HG03558 (cell line): ENCODE measurements around the gene IMPA2.
"Not testable (repeated sequence)": the region's sequence is repeated elsewhere in the genome, so short reads cannot be mapped to it uniquely, and the experiment has no call there.

Experiments used
- ATAC-seq: cut with Tn5 transposase; IDR thresholded peaks from one replicate; pipeline ENCODE4 v1.9.1; 2021; ENCODE audit warnings: moderate number of reproducible peaks; ENCODE audit not compliant: unreplicated experiment; ENCODE audit errors: extremely low read depth

Gene IMPA2

DNA sequence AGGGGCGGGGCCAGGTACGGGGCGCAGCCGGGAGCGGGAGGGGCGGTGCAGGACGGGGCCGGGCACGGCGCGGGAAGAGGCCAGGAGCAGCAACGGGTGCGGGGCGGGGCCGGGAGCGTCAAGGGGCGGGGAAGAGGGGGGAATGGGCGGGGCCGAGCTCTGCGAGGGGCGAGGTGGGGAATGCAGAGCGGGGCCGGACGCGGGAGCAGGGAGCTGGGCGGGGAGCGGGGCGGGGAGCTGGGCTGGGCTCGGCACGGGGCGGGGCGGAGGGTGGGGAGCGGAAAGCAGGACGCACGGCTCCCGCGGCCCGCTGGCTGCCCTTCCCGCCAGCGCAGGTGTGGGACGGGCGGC is at the start of gene IMPA2:
TSS of gene IMPA2 (plus strand) at position 316 of the 351 bp plus-strand sequence. CDS start 163 bp downstream, outside the sequence.
- ATAC-seq, result peak; percentile 8

DNA sequence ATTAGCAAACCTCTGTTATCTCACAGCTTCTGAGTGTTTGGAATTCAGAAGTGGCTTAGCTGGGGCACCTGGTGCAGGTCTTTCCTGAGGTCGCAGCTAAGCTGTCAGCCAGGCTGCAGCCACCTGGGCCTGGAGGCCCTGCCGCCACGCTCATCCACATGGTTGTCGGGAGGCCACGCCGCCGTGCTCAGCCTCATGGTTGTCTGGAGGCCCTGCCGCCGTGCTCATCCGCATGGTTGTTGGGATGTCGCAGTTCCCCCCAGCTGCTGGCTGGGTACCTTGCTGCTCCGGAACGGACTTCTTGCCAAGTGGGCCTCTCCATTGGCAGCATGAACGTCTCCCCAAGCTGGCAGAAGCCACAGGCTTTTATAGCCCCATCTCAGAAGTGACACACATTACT is 48.9 kb upstream of the IMPA2 start:
- no peak for ATAC-seq

DNA sequence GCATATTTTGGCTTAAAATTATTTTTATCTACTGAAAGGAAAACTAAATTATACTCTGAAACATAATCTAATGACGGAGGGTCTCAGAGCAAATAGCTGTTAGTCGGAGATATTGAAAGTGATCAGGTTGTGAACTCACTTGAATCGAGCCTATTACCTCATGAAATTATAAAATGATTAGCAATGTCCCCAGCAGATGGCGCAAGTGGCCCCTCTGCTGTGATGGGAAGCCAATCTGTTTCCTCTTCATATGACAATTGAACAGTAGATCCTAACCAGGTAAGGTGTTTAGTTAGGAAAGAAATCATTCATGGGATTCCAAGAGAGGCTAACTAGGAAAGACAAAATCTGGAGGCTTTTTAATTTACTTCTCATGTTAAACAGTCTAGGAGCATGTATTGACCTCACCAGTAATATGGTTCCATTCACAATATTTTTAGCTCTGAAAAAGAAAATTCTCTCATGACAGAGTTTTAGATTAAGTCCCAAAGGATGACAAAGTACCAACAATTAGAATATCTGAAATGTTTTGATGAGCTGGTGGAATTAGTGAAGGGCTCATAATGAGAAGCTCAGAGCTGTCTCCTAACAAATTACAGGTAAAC is 43.3 kb upstream of the IMPA2 start:
- no peak for ATAC-seq

DNA sequence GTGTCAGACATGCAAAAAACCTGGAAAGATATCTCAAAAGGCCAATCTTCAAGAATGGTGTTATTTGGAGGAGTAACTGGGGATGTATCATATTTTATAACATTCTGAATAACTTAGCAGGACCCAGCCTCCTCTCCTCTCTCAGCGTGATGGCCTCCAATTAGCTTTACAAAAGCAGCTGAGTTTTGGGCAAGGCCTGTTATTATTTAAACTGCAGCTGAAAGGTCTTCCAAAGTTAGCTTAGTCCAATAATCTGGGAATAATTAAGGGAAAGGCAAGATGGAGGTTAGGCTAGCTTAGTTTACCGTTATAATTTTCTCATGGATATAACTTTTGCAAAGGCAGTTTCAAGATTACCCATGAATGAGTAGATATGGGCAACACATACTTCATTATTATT is 40.4 kb upstream of the IMPA2 start:
- ATAC-seq, result no peak

DNA sequence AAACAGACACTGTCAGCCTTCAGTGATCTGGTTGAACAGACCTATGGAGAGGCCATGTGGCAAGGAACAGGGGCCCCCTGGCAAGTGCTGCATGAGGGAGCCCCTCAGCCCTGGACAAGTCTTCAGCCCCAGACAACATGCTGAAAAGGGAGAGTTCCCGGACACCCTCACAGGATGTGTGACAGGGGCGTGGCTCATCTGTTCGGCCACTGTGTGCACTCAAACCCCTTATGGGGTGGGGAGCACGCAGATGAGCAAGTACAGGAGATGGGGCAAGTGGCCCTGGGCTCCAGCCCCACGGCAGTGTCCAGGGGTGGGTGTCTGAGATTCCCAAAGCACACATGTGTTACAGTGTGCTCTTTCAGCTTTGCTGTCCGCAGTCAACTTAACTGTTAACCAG is 37.8 kb upstream of the IMPA2 start:
- ATAC-seq, result no peak

DNA sequence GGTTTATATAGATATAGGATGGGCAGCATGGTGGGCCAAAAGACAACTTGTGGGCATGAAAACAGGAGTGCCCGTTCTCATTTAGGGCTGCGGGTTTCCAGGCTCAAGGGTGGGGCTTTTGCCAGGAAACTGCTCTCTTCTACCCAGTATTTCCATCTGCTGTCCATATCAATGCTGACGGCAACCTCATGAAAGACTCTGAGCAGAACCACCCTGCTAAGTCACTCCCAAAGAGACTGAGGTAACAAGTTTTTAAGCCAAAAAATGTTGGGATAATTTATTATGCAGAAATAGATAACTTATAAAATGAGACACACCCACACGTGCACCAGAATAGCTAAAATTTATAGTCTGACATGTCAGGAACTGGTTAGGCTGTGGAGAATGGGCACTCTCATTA is 37.1 kb upstream of the IMPA2 start:
- ATAC-seq, result no peak

DNA sequence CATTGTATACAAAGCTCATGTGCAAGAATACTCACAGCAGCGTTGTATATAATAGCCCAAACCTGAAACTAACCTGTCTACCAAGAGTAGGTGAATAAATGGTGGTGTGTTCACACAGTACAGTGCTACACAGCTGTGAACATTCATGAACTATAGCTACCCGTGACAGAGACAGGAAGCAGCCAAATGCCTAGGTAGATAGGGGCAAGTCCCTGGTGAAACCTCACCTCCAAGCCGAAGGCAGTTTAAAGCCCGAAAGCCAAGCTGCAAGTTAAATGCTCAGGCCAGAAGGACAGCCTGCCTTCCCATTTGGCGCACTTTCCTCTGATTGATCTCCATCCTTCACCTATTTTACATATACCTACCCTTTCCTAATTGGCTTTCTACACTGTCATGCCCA is 36.5 kb upstream of the IMPA2 start:
- ATAC-seq, result no peak

DNA sequence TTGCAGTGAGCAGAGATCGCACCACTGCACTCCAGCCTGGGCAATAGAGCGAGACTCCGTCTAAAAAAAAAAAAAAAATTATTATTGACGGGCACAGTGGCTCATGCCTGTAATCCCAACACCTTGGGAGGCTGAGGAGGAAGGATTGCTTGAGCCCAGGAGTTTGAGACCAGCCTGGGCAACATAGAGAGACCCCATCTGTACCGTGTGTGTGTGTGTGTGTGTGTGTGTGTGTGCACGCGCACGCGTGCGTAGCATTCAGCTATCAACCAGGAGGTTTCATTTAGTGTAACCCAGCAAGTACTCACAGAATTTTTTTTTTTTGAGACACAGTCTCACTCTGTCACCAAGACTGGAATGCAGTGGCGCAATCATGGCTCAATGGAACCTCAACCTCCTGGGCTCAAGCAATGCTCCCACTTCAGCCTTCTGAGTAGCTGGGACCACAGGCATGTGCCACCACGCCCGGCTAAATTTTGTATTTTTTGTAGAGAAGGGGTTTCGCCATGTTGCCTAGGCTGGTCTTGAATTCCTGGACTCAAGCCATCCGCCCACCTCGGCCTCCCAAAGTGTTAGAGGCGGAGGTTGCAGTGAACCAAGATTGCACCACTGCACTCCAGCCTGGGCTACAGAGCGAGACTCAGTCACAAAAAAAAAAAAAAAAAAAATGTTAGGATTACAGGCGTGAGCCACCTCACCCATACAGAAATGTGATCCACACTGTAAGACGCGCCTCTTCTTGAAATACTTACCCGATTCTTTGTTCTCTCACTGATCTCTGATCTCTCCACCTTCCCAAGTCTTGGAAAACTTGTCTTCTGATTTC is 35.3 kb upstream of the IMPA2 start:
- not testable (repeated sequence) for ATAC-seq

DNA sequence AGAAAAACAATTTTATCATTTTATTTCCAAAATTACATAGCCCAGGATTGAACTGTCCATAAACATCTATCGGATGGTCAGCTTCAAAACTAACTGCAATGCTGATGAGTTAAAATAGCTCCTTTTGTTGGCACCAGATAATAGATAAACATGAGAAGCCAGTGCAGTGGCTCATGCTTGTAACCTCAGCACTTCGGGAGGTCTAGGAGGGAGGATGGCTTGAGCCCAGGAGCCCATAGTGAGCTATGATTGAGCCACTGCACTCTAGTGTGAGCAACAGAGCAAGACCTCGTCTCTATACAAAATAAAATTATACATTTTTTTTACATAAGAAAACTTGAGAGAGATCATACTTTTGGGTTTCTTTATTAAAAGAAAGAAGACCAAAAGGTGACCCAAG is 34.6 kb upstream of the IMPA2 start:
- ATAC-seq, result no peak

DNA sequence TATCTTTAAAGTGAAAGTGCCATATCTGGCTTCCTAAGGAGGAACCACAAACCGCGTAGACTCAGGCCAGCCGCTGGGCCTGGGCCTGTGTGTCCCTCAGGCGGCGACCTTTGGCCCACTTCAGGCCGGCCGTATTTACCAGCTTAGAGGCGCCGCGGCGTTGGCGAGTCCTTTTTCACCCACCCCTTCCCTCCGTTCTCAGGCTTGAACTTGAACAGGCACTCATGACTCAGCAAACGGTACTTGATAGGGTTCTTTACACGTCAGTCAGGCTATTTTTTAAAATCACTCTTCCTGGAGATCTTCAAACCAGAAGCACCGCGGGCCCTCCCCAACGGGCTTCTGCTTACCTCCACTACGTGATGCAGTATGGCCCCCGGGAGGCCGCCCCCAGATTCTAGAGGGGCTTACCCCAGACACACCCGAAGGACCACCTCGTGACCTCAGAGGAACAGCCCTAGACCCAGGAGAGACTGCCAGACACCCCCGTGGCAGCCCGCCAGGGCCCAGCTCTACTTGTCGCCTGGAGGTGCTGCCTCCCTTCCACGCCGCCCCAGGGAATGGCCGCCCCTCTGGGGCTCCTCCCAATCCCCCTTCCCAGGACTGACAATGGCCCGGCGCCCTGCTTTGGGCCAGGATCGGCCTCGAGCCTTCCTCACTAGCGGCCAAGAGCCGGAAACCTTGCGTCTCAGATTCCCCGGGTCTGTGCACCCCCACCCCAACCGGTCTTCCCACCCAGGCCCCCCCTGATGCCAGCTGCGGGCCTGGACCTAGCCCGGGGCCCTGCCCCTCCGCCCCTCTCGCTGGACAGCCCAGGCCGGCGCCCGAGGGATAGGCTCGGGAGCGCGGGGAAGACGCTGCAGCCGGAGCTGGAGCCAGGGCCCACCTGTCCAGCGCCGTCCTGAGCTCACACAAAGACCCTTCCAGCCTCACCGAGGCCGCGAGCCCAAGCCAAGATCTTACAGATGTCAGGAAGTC is 33.8 kb upstream of the IMPA2 start:
- ATAC-seq, result peak; percentile 74

DNA sequence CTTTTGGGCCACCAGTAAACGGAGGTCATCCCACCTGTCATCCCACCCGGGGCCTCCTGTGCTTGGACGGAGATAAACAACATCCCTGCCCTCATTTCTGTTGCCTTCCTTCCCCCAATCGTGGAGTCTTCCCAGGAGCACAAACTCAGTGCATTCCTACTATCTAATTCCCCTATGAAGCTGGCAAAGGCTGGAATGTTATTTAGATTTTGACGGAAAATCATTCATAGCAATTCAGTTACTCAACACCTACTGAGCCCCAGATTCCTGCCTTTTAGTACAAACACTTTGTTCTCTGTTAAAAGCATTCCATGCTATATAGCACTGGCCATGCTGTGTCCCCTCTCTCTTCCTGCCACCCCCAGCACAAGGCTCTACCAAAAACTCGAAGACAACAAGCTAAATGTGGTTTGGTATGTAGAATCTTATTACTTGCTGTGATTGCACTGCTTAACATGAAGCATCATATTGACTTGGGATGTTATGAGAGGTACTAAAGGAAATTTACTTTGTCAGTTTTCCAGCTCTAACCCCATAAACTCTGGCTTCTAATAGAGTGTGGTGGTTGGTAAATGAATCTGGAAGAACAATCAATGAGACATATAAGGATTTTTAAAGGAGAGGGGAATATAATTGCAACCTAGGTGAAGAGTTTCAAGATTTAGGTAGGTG is 32.3 kb upstream of the IMPA2 start:
- no peak for ATAC-seq

DNA sequence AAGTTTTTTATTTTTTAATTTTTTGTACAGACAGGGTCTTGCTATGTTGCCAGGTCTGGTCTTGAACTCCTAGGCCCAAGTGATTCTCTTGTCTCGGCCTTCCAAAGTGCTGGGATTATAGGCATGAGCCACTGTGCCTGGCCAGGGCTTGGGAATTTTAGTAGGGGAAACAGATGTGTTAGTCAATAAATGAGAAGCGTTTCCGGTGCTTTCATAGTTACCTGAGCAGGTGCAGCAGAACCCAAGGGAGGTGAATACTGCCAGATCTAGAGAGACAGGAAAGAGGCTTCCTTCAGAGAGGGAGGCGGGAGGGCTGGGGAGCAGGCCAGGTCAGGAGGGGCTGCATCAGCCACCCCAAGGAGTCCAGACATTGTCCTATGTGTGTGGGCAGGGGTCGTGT is 30.5 kb upstream of the IMPA2 start:
- no peak for ATAC-seq

DNA sequence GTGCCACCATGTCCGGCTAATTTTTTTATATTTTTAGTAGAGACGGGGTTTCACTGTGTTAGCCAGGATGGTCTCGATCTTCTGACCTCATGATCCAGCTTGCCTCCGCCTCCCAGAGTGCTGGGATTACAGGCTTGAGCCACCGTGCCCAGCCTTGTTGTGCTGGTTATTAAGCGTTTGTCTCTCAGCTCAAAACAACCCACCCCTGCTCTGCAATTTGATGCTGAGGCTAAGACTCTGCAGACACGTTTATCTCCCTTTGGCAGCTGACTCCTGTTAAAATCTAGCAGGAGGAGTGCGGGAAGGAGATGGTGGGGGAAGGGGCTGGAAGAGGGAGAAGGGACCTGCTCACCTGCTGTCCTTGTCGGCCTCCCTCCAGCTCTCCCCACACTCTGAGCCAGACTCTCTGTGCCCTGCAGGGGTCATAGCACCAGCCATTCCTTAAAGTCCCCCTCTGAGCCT is 29.9 kb upstream of the IMPA2 start:
- no peak for ATAC-seq

DNA sequence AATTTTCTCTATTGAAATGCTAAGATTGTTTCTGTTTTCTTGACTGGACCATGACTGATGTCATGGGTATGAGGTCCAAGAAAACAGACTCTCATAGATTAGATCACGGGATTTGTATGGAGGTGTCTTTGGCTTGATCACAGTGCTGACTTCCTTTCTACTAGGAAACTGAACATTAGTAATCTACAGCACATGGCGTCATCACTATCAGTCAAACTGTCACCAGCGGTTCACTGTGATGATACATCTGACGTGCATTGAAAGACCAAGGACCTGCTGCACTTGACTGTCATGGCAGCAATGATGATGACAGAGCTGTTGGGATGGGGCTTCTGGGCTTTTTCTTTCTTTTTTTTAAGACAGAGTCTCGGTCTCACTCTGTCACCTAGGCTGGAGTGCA is 28.2 kb upstream of the IMPA2 start:
- no peak for ATAC-seq

DNA sequence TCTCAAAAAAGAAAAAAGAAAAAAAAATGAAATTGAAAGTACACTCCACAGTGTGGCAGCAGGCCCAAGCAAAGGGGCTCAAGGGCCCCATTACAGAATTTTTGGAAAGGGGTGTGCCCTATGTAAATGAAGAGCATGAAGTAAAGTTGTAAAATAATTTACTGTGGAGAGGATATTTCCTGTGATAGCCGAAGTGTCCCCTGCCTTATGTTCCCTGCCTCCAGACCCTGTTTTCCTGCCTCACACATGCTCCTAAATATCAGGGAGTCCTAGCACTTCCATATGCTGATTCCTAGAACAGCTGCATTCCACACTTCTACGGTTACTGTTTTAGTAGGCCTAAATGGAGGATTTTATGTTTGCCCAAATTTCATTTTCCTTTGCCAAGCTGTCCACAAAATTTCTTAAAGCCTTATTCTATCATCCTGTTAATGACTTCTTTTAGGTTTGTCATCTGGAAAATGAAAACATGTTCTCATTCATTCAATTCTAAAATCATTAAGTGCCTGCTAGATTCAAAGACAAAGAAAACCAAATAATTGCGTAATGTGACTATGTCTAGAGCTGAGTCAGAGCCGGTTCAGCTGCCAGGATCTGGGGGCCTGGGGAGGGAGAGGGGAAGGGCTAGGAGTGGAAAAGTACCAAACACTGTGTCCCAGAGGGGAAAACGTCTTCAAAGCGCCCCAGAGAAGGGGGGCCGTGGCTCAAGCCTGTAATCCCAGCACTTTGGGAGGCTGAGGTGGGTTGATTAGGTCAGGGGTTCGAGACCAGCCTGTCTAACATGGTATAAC is 25.9 kb upstream of the IMPA2 start:
- no peak for ATAC-seq

DNA sequence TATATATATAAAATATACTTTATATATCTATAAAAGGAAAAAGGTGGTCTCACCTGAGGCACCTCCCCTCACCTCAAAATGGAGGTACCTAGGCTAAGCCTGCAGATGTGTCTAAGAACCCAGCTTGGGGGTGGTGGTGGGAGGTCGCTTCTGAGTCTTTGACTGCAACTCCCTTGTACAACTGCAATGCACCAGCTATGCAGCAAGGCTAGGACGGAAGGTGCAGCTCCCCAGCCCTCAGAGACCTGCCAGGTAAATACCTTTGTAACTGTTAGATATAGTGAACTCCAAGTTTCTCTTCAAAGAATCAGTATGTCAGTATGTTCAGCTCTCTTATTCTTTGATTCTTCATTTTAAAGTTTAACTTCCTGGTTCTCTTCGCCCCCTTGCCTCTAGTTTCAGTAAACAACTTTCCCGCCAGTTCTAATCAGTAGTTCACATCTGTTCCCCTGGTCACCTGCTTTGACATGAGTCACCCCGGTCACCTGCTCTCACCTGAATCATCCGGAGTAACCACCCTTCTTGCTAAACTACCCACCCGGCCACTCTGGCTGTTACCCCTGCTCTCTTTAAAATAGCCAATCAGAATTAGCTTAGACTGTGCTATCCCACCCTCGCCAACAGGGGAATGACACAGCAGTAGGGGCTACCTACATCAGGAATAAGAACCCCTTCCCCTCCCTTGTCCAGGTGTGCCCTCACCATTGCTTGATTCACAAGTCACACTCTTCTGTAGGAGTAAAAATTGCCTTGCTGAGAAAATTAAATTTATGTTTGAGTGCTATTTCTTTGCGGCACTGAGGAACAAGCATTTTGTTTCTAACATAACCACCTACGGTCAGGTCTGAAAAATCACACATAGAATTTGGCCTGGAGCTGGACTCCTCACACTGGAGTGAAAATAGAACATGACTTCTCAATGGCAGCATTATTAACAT is 24.7 kb upstream of the IMPA2 start:
- no peak for ATAC-seq

DNA sequence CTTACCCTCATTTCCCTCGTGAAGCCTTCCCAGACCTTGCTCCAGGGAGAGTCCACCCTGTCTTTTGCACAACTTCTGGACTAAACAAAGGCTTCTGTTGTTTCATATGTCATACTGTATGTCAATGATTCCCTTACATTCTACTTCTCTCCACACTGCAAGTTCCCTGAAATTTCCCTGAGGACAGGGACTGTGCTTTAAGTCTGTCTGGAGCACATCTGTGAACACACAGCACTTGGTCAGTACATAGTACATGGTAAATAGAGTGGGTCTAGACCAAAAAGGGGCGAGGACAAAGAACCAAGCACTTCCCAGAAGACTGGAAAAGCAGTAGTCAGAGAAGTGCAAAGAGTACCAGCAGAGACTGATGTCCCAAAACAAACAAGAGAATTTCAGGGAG is 23.7 kb upstream of the IMPA2 start:
- ATAC-seq, result no peak

DNA sequence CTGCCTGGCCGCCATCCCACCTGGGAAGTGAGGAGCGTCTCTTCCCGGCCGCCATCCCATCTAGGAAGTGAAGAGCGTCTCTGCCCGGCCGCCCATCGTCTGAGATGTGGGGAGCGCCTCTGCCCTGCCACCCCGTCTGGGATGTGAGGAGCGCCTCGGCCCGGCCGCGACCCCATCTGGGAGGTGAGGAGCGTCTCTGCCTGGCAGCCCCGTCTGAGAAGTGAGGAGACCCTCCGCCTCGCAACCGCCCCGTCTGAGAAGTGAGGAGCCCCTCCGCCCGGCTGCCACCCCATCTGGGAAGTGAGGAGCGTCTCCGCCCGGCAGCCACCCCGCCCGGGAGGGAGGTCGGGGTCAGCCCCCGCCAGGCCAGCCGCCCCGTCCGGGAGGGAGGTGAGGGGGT is 21.7 kb upstream of the IMPA2 start:
- ATAC-seq, result not testable (repeated sequence)
